ENCODE measurements around the gene WASHC2A.
"Not testable (repeated sequence)": the region's sequence is repeated elsewhere in the genome, so short reads cannot be mapped to it uniquely, and the experiment has no call there.

GRCh38 chr10:50108999-50109698 lies 41.4 kb downstream of the WASHC2A start:
- TF ChIP-seq CTCF (conservative IDR thresholded peaks at IDR 0.05; ENCODE audit: low read length); EZH2phosphoT487 (IDR thresholded peaks at IDR 0.05; ENCODE audit: borderline replicate concordance, low read depth, low read length): not testable (repeated sequence)
